OCI-LY3 (cell line): ENCODE measurements around the gene NOBOX.
"Not testable (repeated sequence)": the region's sequence is repeated elsewhere in the genome, so short reads cannot be mapped to it uniquely, and the experiment has no call there.

Experiments used
- CTCF ChIP-seq: fragments of 200-600, 300-600 bp; sonication (generic); IDR thresholded peaks from 2 replicates; pipeline ENCODE4 v1.5.1; 2014; ENCODE audit warnings: antibody characterized with exemption, low read length, low read depth
- EZH2phosphoT487 ChIP-seq: fragments of 200-600 bp; shearing (Covaris generic); IDR thresholded peaks from 2 replicates; pipeline ENCODE4 v1.6.1; 2018; ENCODE audit warnings: antibody characterized with exemption, mixed run types, low read depth

GRCh38 chr7:144362061-144362460 is 41.4 kb downstream of the NOBOX start:
- not testable (repeated sequence) for TF ChIP-seq CTCF, EZH2phosphoT487
